Measurements from ENCODE around the gene HDAC9. TPM values are rescaled to one million over a fixed set of nuclear protein-coding genes. Genes with fewer than 3 reads are reported as not detected.

Gene HDAC9
- total and polyA plus RNA-seq, 7 experiments from 2014 or later, result 0.08 to 32.1 (median 0.30) TPM

DNA sequence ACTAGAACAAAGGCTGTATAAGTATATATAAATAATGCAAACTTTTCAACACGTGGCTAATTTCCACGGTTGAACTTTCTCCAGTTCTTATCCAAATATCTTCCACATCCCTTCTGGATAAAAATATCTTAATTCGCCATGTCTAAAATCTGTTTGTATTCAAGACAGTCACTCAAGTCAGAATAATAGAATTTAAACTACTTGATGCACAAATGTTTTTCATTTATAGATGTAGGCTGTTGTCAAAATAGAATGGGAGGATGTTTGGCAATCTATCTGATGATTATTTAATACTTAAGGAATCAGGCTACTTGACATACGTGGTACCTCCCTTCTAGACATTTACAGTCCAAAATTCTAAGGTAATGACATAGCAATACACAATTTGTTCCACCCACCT, 417.6 kb downstream of the HDAC9 start:
- no peaks in the 10 kb centered on the region for H3K4me1 ChIP-seq (ENCODE audit: control insufficient read depth in 2 of 2, insufficient read depth in 2 of 2, low read length in 2 of 2)
- POLR2A ChIA-PET, result no interaction called here
- no peak for DNase-seq
- H3K4me3 ChIP-seq (ENCODE audit: low read length), result no peak overlapping the region
- no peaks in the 10 kb centered on the region for H3K27me3 ChIP-seq (ENCODE audit: control insufficient read depth in 2 of 2, insufficient read depth in 2 of 2, low read length in 2 of 2)
- no peaks in the 10 kb centered on the region for H3K27me3 Mint-ChIP-seq
- CTCF ChIA-PET, result no interaction called here
- ATAC-seq, result no peak
- no peaks in the 10 kb centered on the region for H3K4me1 Mint-ChIP-seq
- H3K36me3 Mint-ChIP-seq, result no peaks in the 10 kb centered on the region
- intact Hi-C loops (cut with micrococcal nuclease), result no loop called here
- no peak overlapping the region for H3K4me3 Mint-ChIP-seq
- H3K36me3 ChIP-seq (ENCODE audit: control insufficient read depth in 2 of 3, insufficient read depth in 3 of 3, low read length in 3 of 3), result no peaks in the 10 kb centered on the region
- H3K27ac ChIP-seq (ENCODE audit: low read depth, low read length), result no peak overlapping the region
- no peaks in the 10 kb centered on the region for H3K9me3 ChIP-seq (ENCODE audit: control insufficient read depth in 2 of 3, low read length in 3 of 3)
- no peak overlapping the region for H3K27ac Mint-ChIP-seq
- peaks cover 0 to 43% (median 6%) of the 10 kb centered on the region in 11 donors for H3K9me3 Mint-ChIP-seq

GRCh38 chr7:18916826-18917225, 421.3 kb downstream of the HDAC9 start:
- Mint-ChIP-seq H3K9me3 (peaks cover 1 to 26% (median 5%) of the 10 kb centered on the region in 11 donors), H3K4me3 (no peak overlapping the region), H3K27me3 (no peaks in the 10 kb centered on the region), H3K36me3 (no peaks in the 10 kb centered on the region), H3K27ac (no peak overlapping the region), H3K4me1 (no peaks in the 10 kb centered on the region)
- H3K9me3 ChIP-seq (ENCODE audit: control insufficient read depth in 2 of 3, low read length in 3 of 3), result no peaks in the 10 kb centered on the region
- H3K27ac ChIP-seq (ENCODE audit: low read depth, low read length), result no peak overlapping the region
- ChIA-PET CTCF (no interaction called here), POLR2A (no interaction called here)
- intact Hi-C loops (cut with micrococcal nuclease), result no loop called here
- ATAC-seq (no peak), DNase-seq (no peak)
- no peak overlapping the region for H3K4me3 ChIP-seq (ENCODE audit: low read length)
- H3K27me3 ChIP-seq (ENCODE audit: control insufficient read depth in 2 of 2, insufficient read depth in 2 of 2, low read length in 2 of 2), result no peaks in the 10 kb centered on the region
- no peaks in the 10 kb centered on the region for H3K4me1 ChIP-seq (ENCODE audit: control insufficient read depth in 2 of 2, insufficient read depth in 2 of 2, low read length in 2 of 2)
- no peaks in the 10 kb centered on the region for H3K36me3 ChIP-seq (ENCODE audit: control insufficient read depth in 2 of 3, insufficient read depth in 3 of 3, low read length in 3 of 3)

DNA sequence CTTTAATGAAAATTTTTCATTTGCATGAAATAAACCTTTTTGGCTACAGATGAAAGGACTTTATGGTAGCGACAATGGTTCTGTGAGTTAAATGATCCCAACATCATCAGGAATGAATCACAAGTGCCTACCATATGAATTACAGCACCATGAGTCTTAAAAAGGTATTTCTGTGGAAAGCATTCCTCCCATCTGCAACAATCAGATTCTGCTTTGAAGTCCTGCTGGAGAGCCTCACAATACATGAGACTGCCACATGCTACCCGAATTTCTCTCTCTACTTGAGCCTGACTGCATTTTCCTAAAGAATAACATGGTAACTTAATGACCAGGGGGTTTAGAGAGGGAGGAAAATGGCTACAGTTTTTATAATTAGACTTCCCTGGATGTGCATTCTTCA, 431.6 kb downstream of the HDAC9 start:
- Histone ChIP-seq H3K4me1 (ENCODE audit: control insufficient read depth in 2 of 2, insufficient read depth in 2 of 2, low read length in 2 of 2) (no peaks in the 10 kb centered on the region), H3K4me3 (ENCODE audit: low read length) (no peak overlapping the region), H3K27ac (ENCODE audit: low read depth, low read length) (no peak overlapping the region), H3K36me3 (ENCODE audit: control insufficient read depth in 2 of 3, insufficient read depth in 3 of 3, low read length in 3 of 3) (no peaks in the 10 kb centered on the region), H3K27me3 (ENCODE audit: control insufficient read depth in 2 of 2, insufficient read depth in 2 of 2, low read length in 2 of 2) (no peaks in the 10 kb centered on the region), H3K9me3 (ENCODE audit: control insufficient read depth in 2 of 3, low read length in 3 of 3) (no peaks in the 10 kb centered on the region)
- Mint-ChIP-seq H3K27me3 (no peaks in the 10 kb centered on the region), H3K4me1 (no peaks in the 10 kb centered on the region), H3K4me3 (no peak overlapping the region), H3K27ac (no peak overlapping the region), H3K9me3 (peaks cover 0 to 9% (median 2%) of the 10 kb centered on the region in 11 donors), H3K36me3 (no peaks in the 10 kb centered on the region)
- ChIA-PET POLR2A (no interaction called here), CTCF (no interaction called here)
- intact Hi-C loops (cut with micrococcal nuclease), result no loop called here
- DNase-seq (no peak), ATAC-seq (no peak)

GRCh38 chr7:18936265-18936664, 440.7 kb downstream of the HDAC9 start:
- DNase-seq, result no peak
- no peaks in the 10 kb centered on the region for H3K27me3 ChIP-seq (ENCODE audit: control insufficient read depth in 2 of 2, insufficient read depth in 2 of 2, low read length in 2 of 2)
- H3K27ac ChIP-seq (ENCODE audit: low read depth, low read length), result no peak overlapping the region
- no peaks in the 10 kb centered on the region for H3K36me3 ChIP-seq (ENCODE audit: control insufficient read depth in 2 of 3, insufficient read depth in 3 of 3, low read length in 3 of 3)
- ChIA-PET CTCF (no interaction called here), POLR2A (no interaction called here)
- H3K4me3 ChIP-seq (ENCODE audit: low read length), result no peak overlapping the region
- no peak for ATAC-seq
- H3K9me3 ChIP-seq (ENCODE audit: control insufficient read depth in 2 of 3, low read length in 3 of 3), result no peaks in the 10 kb centered on the region
- no peaks in the 10 kb centered on the region for H3K4me1 ChIP-seq (ENCODE audit: control insufficient read depth in 2 of 2, insufficient read depth in 2 of 2, low read length in 2 of 2)
- Mint-ChIP-seq H3K36me3 (no peaks in the 10 kb centered on the region), H3K27ac (no peak overlapping the region), H3K9me3 (peaks cover 0 to 21% (median 4%) of the 10 kb centered on the region in 11 donors), H3K27me3 (no peaks in the 10 kb centered on the region), H3K4me1 (peaks cover 0 to 1% (median 0%) of the 10 kb centered on the region in 7 donors), H3K4me3 (no peak overlapping the region)
- intact Hi-C loops (cut with micrococcal nuclease), result no loop called here

- POLR2A ChIA-PET, result no interaction called here
- no peak for ATAC-seq
- peaks cover 0 to 8% (median 0%) of the 10 kb centered on the region in 11 donors for H3K9me3 Mint-ChIP-seq
- no peaks in the 10 kb centered on the region for H3K27me3 ChIP-seq (ENCODE audit: control insufficient read depth in 2 of 2, insufficient read depth in 2 of 2, low read length in 2 of 2)
- no peaks in the 10 kb centered on the region for H3K4me1 ChIP-seq (ENCODE audit: control insufficient read depth in 2 of 2, insufficient read depth in 2 of 2, low read length in 2 of 2)
- no peak overlapping the region for H3K4me3 Mint-ChIP-seq
- no peaks in the 10 kb centered on the region for H3K27me3 Mint-ChIP-seq
- H3K9me3 ChIP-seq (ENCODE audit: control insufficient read depth in 2 of 3, low read length in 3 of 3), result no peaks in the 10 kb centered on the region
- no peaks in the 10 kb centered on the region for H3K4me1 Mint-ChIP-seq
- no peak for DNase-seq
- no peaks in the 10 kb centered on the region for H3K36me3 ChIP-seq (ENCODE audit: control insufficient read depth in 2 of 3, insufficient read depth in 3 of 3, low read length in 3 of 3)
- H3K36me3 Mint-ChIP-seq, result no peaks in the 10 kb centered on the region
- H3K27ac Mint-ChIP-seq, result no peak overlapping the region
- intact Hi-C loops (cut with micrococcal nuclease), result no loop called here
- H3K4me3 ChIP-seq (ENCODE audit: low read length), result no peak overlapping the region
- H3K27ac ChIP-seq (ENCODE audit: low read depth, low read length), result no peak overlapping the region
- CTCF ChIA-PET, result no interaction called here
These were observed 444.4 kb downstream of the HDAC9 start for GRCh38 chr7:18939771-18940592.

DNA sequence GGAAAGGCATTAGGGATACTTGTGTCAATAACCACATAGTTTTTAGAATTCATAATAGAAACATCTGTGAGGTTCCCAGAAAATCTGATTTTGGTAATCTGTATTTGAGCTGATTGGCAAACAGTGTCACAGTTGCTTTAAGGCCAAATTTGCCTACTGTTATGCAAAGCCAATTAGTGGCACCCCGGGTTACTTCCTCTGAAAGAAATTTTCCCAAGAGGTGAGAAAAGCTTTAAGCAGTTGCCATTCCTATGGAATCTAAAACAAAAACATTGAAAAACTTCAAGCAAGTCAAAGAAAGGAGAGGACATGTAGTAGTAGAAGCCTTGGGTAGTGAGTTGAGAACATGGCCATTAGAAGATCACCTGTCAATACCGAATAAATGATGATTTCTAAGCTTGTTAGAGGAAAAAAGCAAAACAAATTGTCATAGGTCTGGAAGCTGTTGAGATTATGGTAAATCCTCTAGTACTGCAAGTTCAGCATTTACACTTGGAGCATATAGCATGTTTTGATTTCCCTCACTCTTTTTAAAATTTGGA, 445.1 kb downstream of the HDAC9 start:
- no peak overlapping the region for H3K4me3 Mint-ChIP-seq
- Histone ChIP-seq H3K9me3 (ENCODE audit: control insufficient read depth in 2 of 3, low read length in 3 of 3) (no peaks in the 10 kb centered on the region), H3K36me3 (ENCODE audit: control insufficient read depth in 2 of 3, insufficient read depth in 3 of 3, low read length in 3 of 3) (no peaks in the 10 kb centered on the region), H3K27me3 (ENCODE audit: control insufficient read depth in 2 of 2, insufficient read depth in 2 of 2, low read length in 2 of 2) (no peaks in the 10 kb centered on the region), H3K27ac (ENCODE audit: low read depth, low read length) (no peak overlapping the region), H3K4me1 (ENCODE audit: control insufficient read depth in 2 of 2, insufficient read depth in 2 of 2, low read length in 2 of 2) (no peaks in the 10 kb centered on the region), H3K4me3 (ENCODE audit: low read length) (no peak overlapping the region)
- H3K9me3 Mint-ChIP-seq, result peaks cover 0 to 6% (median 0%) of the 10 kb centered on the region in 11 donors
- no peaks in the 10 kb centered on the region for H3K27me3 Mint-ChIP-seq
- ATAC-seq (no peak), DNase-seq (no peak)
- H3K36me3 Mint-ChIP-seq, result no peaks in the 10 kb centered on the region
- CTCF ChIA-PET, result no interaction called here
- POLR2A ChIA-PET, result no interaction called here
- intact Hi-C loops (cut with micrococcal nuclease), result no loop called here
- H3K4me1 Mint-ChIP-seq, result no peaks in the 10 kb centered on the region
- H3K27ac Mint-ChIP-seq, result no peak overlapping the region

DNA sequence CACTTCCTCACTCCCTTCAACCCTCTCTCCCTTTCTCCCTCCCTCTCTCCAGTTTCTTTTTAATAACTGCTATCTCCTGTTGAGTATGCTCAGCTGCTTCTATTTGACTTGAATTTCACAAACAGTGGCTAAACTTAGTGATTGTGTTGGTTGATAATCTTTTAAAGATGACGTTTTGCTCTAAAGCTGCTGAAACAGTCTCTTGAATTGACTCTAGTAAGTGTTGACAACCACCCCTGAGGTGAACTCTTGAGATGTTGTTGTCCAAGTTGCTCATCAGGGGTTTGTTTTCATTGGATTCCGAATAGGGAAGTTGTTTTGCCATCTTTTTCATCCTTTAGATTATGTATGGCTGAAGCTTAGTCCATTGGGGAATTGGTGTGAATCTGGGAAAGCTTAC, 445.7 kb downstream of the HDAC9 start:
- DNase-seq, result no peak
- CTCF ChIA-PET, result no interaction called here
- Mint-ChIP-seq H3K4me1 (no peaks in the 10 kb centered on the region), H3K27me3 (no peaks in the 10 kb centered on the region), H3K4me3 (no peak overlapping the region), H3K27ac (no peak overlapping the region), H3K9me3 (peaks cover 0 to 3% (median 0%) of the 10 kb centered on the region in 11 donors), H3K36me3 (no peaks in the 10 kb centered on the region)
- no peaks in the 10 kb centered on the region for H3K9me3 ChIP-seq (ENCODE audit: control insufficient read depth in 2 of 3, low read length in 3 of 3)
- no peak for ATAC-seq
- intact Hi-C loops (cut with micrococcal nuclease), result no loop called here
- POLR2A ChIA-PET, result no interaction called here
- no peaks in the 10 kb centered on the region for H3K36me3 ChIP-seq (ENCODE audit: control insufficient read depth in 2 of 3, insufficient read depth in 3 of 3, low read length in 3 of 3)
- no peaks in the 10 kb centered on the region for H3K4me1 ChIP-seq (ENCODE audit: control insufficient read depth in 2 of 2, insufficient read depth in 2 of 2, low read length in 2 of 2)
- H3K27ac ChIP-seq (ENCODE audit: low read depth, low read length), result no peak overlapping the region
- no peaks in the 10 kb centered on the region for H3K27me3 ChIP-seq (ENCODE audit: control insufficient read depth in 2 of 2, insufficient read depth in 2 of 2, low read length in 2 of 2)
- no peak overlapping the region for H3K4me3 ChIP-seq (ENCODE audit: low read length)
